HepG2 (cell line): Measurements from ENCODE around the gene CISD1. TPM values are rescaled to one million over a fixed set of nuclear protein-coding genes. Genes with fewer than 3 reads are reported as not detected.

ENCODE experiments used
- ETV5 ChIP-seq: IDR thresholded peaks from 2 replicates; pipeline ENCODE4 v1.6.1; 2018; ENCODE audit warnings: missing biosample characterization, missing genetic modification reagents, inconsistent platforms, borderline replicate concordance
- GATAD2A ChIP-seq: IDR thresholded peaks from 2 replicates; pipeline ENCODE4 v1.6.1; 2016
- IRX3 ChIP-seq: sonication (generic); formaldehyde crosslinking; IDR thresholded peaks from 2 replicates; pipeline ENCODE4 v1.8.1; 2023; ENCODE audit warnings: mild to moderate bottlenecking, low read depth, missing genetic modification reagents, borderline replicate concordance
- MAF1 ChIP-seq: sonication (generic); formaldehyde crosslinking; IDR thresholded peaks from 2 replicates; pipeline ENCODE4 v1.5.0; 2020; ENCODE audit warnings: missing genetic modification reagents, borderline replicate concordance
- MAZ ChIP-seq, 2 experiments: sonication (generic) in 1 of 2; formaldehyde crosslinking in 1 of 2; IDR thresholded peaks; 2 replicates each; pipeline versions ENCODE4 v1.5.0 to v1.6.1; 2012 to 2020; ENCODE audit warnings: low read depth in 2 of 2, mild to moderate bottlenecking in 2 of 2, borderline replicate concordance in 1 of 2, improper control_type of control experiment in 1 of 2, low read length in 1 of 2, missing genetic modification reagents in 1 of 2, moderate library complexity in 1 of 2
- SP5 ChIP-seq: IDR thresholded peaks from 2 replicates; pipeline ENCODE4 v1.6.1; 2016; ENCODE audit warnings: low read depth, borderline replicate concordance
- ZNF234 ChIP-seq: sonication (generic); formaldehyde crosslinking; conservative IDR thresholded peaks from 2 replicates; pipeline ENCODE4 v1.5.1; 2020; ENCODE audit warnings: mild to moderate bottlenecking, missing genetic modification reagents
- ZNF296 ChIP-seq: sonication (generic); formaldehyde crosslinking; conservative IDR thresholded peaks from 2 replicates; pipeline ENCODE4 v1.5.0; 2020; ENCODE audit warnings: mild to moderate bottlenecking, missing genetic modification reagents
- ZNF549 ChIP-seq: sonication (generic); formaldehyde crosslinking; IDR thresholded peaks from 2 replicates; pipeline ENCODE4 v1.5.0; 2020; ENCODE audit warnings: missing genetic modification reagents
- ZNF891 ChIP-seq: sonication (generic); formaldehyde crosslinking; IDR thresholded peaks from 2 replicates; pipeline ENCODE4 v1.5.0; 2020; ENCODE audit warnings: mild to moderate bottlenecking, missing genetic modification reagents
- polyA plus RNA-seq, 8 experiments: library from polyadenylated mRNA; depleted of rRNA in 3 of 8; stranded (reverse) in 7 of 8; unstranded in 1 of 8; fragments of >200 nt; fragmentation: Illumina TruSeq in 4 of 8; extraction: Trizol in 4 of 8; gene quantifications; 2 replicates each; pipeline versions ENCODE4 v1.2.1 to v1.2.3, GENCODE V29; 2011 to 2016; ENCODE audit warnings: low read depth in 4 of 8, missing spikeins in 1 of 8, mixed read lengths in 1 of 8; ENCODE audit not compliant: insufficient read depth in 1 of 8
- total RNA-seq, 5 experiments: library from RNA; depleted of rRNA; stranded (reverse); fragments of >200 nt; fragmentation: Illumina TruSeq; extraction: Trizol; gene quantifications; 2 replicates each; pipeline ENCODE4 v1.2.3, GENCODE V29; 2016; ENCODE audit warnings: low read depth in 1 of 5
- TF ChIP-seq, protein P1 (sequence below): sonication (generic); formaldehyde crosslinking; IDR thresholded peaks from 2 replicates; pipeline ENCODE4 v1.5.0; 2020; ENCODE audit warnings: mild to moderate bottlenecking, missing genetic modification reagents
- TF ChIP-seq, protein P2 (sequence below): sonication (generic); formaldehyde crosslinking; IDR thresholded peaks from 2 replicates; pipeline ENCODE4 v1.5.0; 2020; ENCODE audit warnings: missing genetic modification reagents
- TF ChIP-seq, protein P3 (sequence below): sonication (generic); formaldehyde crosslinking; IDR thresholded peaks from 2 replicates; pipeline ENCODE4 v1.5.0; 2020; ENCODE audit warnings: missing genetic modification reagents
- TF ChIP-seq, protein P4 (sequence below): sonication (generic); formaldehyde crosslinking; IDR thresholded peaks from 2 replicates; pipeline ENCODE4 v1.4.0; 2020; ENCODE audit warnings: mild to moderate bottlenecking, missing genetic modification reagents
- TF ChIP-seq, protein P5 (sequence below): sonication (generic); formaldehyde crosslinking; IDR thresholded peaks from 2 replicates; pipeline ENCODE4 v1.4.0; 2020; ENCODE audit warnings: missing genetic modification reagents
- TF ChIP-seq, protein P6 (sequence below): sonication (generic); formaldehyde crosslinking; IDR thresholded peaks from 2 replicates; pipeline ENCODE4 v1.4.0; 2020; ENCODE audit warnings: missing genetic modification reagents
- TF ChIP-seq, protein P7 (sequence below): sonication (generic); formaldehyde crosslinking; IDR thresholded peaks from 2 replicates; pipeline ENCODE4 v1.5.1; 2020; ENCODE audit warnings: missing genetic modification reagents, mild to moderate bottlenecking, borderline replicate concordance

The CISD1 gene
- total and polyA plus RNA-seq, 2 of the 13 experiments (the other 11 are each of a cell fraction or from before 2014, with no cell fraction given), result 63.4 to 78.9 TPM

DNA sequence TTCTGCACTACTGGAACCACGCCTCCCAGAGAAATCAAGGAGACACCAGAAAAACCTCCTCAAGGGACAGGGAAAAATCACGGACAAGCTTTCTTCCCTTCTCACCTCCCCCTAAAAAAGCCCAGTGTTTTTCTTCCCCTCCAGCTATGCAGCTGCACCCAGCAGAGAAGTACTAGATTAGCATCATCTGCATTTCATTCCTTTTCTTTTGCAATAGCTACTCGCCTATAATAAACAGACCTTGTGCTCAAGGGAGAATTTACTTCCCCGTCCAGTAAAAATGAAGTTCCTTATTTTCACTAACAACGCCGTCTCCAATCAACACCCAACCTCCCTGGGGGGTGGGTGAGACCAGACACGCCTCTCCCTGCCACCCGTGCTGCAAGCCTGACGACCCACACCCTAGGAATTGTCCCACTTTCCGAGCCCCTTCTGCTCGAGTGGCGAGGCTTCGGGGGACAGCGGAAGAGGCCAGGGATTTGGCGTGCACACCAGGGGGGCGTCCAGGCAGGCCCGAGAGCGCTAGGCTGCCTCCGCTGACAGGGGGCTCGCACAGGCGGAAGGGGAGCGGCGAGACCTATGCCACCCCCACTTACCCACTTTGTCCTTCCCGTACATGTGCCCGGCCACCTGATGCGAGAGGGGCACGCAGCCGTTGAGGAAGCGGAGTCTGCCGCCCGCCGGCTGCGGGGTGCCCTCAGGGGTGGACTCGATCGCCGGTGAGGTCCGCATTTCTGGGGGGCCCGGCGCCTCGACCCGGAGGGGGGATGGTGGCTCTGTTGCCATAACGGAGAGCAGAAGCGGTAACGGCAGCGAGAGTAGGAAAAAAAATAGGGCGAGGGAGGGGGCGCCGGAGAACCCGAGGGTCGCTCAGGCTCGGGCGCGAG lies 1.9 kb upstream of the CISD1 start (continued):
- TF ChIP-seq ZNF234 (CRISPR knock-in tag) (no peak), ETV5 (no peak; the same call in 1 of the 2 replicates), ZNF891 (CRISPR knock-in tag) (no peak), ZNF549 (CRISPR knock-in tag) (no peak), IRX3 (CRISPR knock-in tag) (no peak), SP5 (CRISPR knock-in tag) (no peak), ZNF296 (CRISPR knock-in tag) (no peak), GATAD2A (CRISPR knock-in tag) (no peak), MAZ (IDR thresholded peaks at IDR 0.05; ENCODE audit: borderline replicate concordance, low read depth, low read length) (no peak), MAZ (CRISPR knock-in tag; IDR thresholded peaks at IDR 0.05; ENCODE audit: low read depth) (no peak), MAF1 (CRISPR knock-in tag) (no peak)
- TF ChIP-seq, protein P1, sequence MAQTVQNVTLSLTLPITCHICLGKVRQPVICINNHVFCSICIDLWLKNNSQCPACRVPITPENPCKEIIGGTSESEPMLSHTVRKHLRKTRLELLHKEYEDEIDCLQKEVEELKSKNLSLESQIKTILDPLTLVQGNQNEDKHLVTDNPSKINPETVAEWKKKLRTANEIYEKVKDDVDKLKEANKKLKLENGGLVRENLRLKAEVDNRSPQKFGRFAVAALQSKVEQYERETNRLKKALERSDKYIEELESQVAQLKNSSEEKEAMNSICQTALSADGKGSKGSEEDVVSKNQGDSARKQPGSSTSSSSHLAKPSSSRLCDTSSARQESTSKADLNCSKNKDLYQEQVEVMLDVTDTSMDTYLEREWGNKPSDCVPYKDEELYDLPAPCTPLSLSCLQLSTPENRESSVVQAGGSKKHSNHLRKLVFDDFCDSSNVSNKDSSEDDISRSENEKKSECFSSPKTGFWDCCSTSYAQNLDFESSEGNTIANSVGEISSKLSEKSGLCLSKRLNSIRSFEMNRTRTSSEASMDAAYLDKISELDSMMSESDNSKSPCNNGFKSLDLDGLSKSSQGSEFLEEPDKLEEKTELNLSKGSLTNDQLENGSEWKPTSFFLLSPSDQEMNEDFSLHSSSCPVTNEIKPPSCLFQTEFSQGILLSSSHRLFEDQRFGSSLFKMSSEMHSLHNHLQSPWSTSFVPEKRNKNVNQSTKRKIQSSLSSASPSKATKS (CRISPR knock-in tag), result no peak
- TF ChIP-seq, protein P2, sequence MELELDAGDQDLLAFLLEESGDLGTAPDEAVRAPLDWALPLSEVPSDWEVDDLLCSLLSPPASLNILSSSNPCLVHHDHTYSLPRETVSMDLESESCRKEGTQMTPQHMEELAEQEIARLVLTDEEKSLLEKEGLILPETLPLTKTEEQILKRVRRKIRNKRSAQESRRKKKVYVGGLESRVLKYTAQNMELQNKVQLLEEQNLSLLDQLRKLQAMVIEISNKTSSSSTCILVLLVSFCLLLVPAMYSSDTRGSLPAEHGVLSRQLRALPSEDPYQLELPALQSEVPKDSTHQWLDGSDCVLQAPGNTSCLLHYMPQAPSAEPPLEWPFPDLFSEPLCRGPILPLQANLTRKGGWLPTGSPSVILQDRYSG, result no peak
- TF ChIP-seq, protein P3, sequence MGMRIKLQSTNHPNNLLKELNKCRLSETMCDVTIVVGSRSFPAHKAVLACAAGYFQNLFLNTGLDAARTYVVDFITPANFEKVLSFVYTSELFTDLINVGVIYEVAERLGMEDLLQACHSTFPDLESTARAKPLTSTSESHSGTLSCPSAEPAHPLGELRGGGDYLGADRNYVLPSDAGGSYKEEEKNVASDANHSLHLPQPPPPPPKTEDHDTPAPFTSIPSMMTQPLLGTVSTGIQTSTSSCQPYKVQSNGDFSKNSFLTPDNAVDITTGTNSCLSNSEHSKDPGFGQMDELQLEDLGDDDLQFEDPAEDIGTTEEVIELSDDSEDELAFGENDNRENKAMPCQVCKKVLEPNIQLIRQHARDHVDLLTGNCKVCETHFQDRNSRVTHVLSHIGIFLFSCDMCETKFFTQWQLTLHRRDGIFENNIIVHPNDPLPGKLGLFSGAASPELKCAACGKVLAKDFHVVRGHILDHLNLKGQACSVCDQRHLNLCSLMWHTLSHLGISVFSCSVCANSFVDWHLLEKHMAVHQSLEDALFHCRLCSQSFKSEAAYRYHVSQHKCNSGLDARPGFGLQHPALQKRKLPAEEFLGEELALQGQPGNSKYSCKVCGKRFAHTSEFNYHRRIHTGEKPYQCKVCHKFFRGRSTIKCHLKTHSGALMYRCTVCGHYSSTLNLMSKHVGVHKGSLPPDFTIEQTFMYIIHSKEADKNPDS, result no peak
- TF ChIP-seq, protein P4, sequence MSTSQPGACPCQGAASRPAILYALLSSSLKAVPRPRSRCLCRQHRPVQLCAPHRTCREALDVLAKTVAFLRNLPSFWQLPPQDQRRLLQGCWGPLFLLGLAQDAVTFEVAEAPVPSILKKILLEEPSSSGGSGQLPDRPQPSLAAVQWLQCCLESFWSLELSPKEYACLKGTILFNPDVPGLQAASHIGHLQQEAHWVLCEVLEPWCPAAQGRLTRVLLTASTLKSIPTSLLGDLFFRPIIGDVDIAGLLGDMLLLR, result no peak
- TF ChIP-seq, protein P5, sequence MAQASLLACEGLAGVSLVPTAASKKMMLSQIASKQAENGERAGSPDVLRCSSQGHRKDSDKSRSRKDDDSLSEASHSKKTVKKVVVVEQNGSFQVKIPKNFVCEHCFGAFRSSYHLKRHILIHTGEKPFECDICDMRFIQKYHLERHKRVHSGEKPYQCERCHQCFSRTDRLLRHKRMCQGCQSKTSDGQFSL (CRISPR knock-in tag), result no peak
- TF ChIP-seq, protein P6, sequence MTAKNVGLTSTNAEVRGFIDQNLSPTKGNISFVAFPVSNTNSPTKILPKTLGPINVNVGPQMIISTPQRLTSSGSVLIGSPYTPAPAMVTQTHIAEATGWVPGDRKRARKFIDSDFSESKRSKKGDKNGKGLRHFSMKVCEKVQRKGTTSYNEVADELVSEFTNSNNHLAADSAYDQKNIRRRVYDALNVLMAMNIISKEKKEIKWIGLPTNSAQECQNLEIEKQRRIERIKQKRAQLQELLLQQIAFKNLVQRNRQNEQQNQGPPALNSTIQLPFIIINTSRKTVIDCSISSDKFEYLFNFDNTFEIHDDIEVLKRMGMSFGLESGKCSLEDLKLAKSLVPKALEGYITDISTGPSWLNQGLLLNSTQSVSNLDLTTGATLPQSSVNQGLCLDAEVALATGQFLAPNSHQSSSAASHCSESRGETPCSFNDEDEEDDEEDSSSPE, result no peak
- TF ChIP-seq, protein P7, sequence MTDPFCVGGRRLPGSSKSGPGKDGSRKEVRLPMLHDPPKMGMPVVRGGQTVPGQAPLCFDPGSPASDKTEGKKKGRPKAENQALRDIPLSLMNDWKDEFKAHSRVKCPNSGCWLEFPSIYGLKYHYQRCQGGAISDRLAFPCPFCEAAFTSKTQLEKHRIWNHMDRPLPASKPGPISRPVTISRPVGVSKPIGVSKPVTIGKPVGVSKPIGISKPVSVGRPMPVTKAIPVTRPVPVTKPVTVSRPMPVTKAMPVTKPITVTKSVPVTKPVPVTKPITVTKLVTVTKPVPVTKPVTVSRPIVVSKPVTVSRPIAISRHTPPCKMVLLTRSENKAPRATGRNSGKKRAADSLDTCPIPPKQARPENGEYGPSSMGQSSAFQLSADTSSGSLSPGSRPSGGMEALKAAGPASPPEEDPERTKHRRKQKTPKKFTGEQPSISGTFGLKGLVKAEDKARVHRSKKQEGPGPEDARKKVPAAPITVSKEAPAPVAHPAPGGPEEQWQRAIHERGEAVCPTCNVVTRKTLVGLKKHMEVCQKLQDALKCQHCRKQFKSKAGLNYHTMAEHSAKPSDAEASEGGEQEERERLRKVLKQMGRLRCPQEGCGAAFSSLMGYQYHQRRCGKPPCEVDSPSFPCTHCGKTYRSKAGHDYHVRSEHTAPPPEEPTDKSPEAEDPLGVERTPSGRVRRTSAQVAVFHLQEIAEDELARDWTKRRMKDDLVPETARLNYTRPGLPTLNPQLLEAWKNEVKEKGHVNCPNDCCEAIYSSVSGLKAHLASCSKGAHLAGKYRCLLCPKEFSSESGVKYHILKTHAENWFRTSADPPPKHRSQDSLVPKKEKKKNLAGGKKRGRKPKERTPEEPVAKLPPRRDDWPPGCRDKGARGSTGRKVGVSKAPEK (CRISPR knock-in tag), result no peak
